GM12878 (cell line): Measurements from ENCODE around the gene PKMYT1. TPM values are rescaled to one million over a fixed set of nuclear protein-coding genes. Genes with fewer than 3 reads are reported as not detected.

Experiments used
- ATAC-seq: fragments of 200-7000 bp; cut with Tn5 transposase; 3 replicates; pipeline ENCODE4 v1.9.1; 2020; ENCODE audit warnings: mild to moderate bottlenecking, moderate library complexity
- BruUV-seq: library from RNA; stranded (reverse); fragments of 400-500 nt; replicated peaks from 2 replicates; lab custom pipeline; 2021; lab: Mats Ljungman, UMichigan
- CTCF ChIA-PET: fragments of 300-600 bp; sonication (Branson Sonifier 250); formaldehyde crosslinking; extraction: SDS; loops from one replicate; lab custom pipeline; 2021; ENCODE audit warnings: inconsistent platforms; lab: Yijun Ruan, JAX
- POLR2A ChIA-PET: fragments of 350-600 bp; formaldehyde crosslinking; extraction: SDS; loops from one replicate; lab custom pipeline; 2021; ENCODE audit warnings: inconsistent platforms; lab: Charles Lee
- RAD21 ChIA-PET: fragments of 300-600 bp; sonication (Branson Sonifier 250); formaldehyde crosslinking; loops from one replicate; lab custom pipeline; 2023; ENCODE audit warnings: antibody characterized with exemption; ENCODE audit not compliant: unreplicated experiment; lab: Charles Lee
- SMC1A ChIA-PET: fragments of 300-600 bp; sonication (Branson Sonifier 250); formaldehyde crosslinking; loops from one replicate; lab custom pipeline; 2023; ENCODE audit not compliant: unreplicated experiment, uncharacterized antibody; lab: Charles Lee
- DNase-seq: peaks from one replicate; pipeline ENCODE4 v3.0.0-alpha.2; 2011; ENCODE audit warnings: low read depth, low spot score
- FAIRE-seq: peaks from 3 replicates; lab custom pipeline; 2011; peaks lifted over from hg19 to GRCh38; lab: Jason Lieb, UNC
- H2AFZ ChIP-seq: 2 replicates; pipeline ENCODE4 v1.6.0; 2011; ENCODE audit warnings: low read depth, low read length, control low read depth; ENCODE audit not compliant: control insufficient read depth
- H3K27ac ChIP-seq: 2 replicates; pipeline ENCODE4 v1.5.1; 2011; ENCODE audit warnings: control low read depth; ENCODE audit not compliant: control insufficient read depth, insufficient read depth
- H3K27me3 ChIP-seq, 2 experiments: replicated peaks in 1 of 2; 2 replicates each; pipeline versions ENCODE4 v1.6.0 to v1.6.1; 2011; ENCODE audit warnings: low read length in 1 of 2; ENCODE audit not compliant: control insufficient read depth in 2 of 2, insufficient read depth in 2 of 2
- H3K36me3 ChIP-seq, 2 experiments: 2 replicates each; pipeline ENCODE4 v1.5.1; 2011; ENCODE audit warnings: low read length in 1 of 2; ENCODE audit not compliant: control insufficient read depth in 2 of 2, insufficient read depth in 2 of 2
- H3K4me1 ChIP-seq: 2 replicates; pipeline ENCODE4 v1.6.1; 2011; ENCODE audit warnings: mild to moderate bottlenecking, low read length, moderate library complexity, mixed read lengths; ENCODE audit not compliant: control insufficient read depth, insufficient read depth
- H3K4me2 ChIP-seq: 2 replicates; pipeline ENCODE4 v1.6.0; 2011; ENCODE audit warnings: control low read depth; ENCODE audit not compliant: control insufficient read depth, insufficient read depth
- H3K4me3 ChIP-seq: fragments of 200-600 bp; sonication (generic); 2 replicates; pipeline ENCODE4 v1.5.1; 2016
- H3K79me2 ChIP-seq: 2 replicates; pipeline ENCODE4 v1.6.0; 2011; ENCODE audit warnings: low read length; ENCODE audit not compliant: control insufficient read depth, insufficient read depth
- H3K9ac ChIP-seq: 2 replicates; pipeline ENCODE4 v1.8.0; 2011; ENCODE audit warnings: low read length, control low read depth, mixed read lengths; ENCODE audit not compliant: control insufficient read depth, insufficient read depth
- H3K9me3 ChIP-seq: replicated peaks from 3 replicates; pipeline ENCODE4 v1.5.1; 2011; ENCODE audit warnings: mild to moderate bottlenecking, low read length; ENCODE audit not compliant: control insufficient read depth, insufficient read depth
- H4K20me1 ChIP-seq: 2 replicates; pipeline ENCODE4 v1.6.0; 2011; ENCODE audit not compliant: control insufficient read depth, insufficient read depth
- BCL11A ChIP-seq: IDR thresholded peaks from 2 replicates; pipeline ENCODE4 v1.6.1; 2011; ENCODE audit warnings: low read depth, low read length
- CHD2 ChIP-seq: IDR thresholded peaks from 2 replicates; pipeline ENCODE4 v1.6.1; 2011; ENCODE audit warnings: low read depth, low read length, improper control_type of control experiment, borderline replicate concordance
- GATAD2B ChIP-seq: fragments of 450-650 bp; conservative IDR thresholded peaks from 2 replicates; pipeline ENCODE4 v1.6.1; 2017; ENCODE audit warnings: low read depth, mild to moderate bottlenecking, moderate library complexity
- KDM1A ChIP-seq: fragments of 200-600 bp; sonication (generic); IDR thresholded peaks from 2 replicates; pipeline ENCODE4 v1.6.1; 2016; ENCODE audit warnings: borderline replicate concordance
- SP1 ChIP-seq: IDR thresholded peaks from one replicate; pipeline ENCODE4 v1.6.1; 2011; ENCODE audit warnings: low read depth, low read length
- YBX1 ChIP-seq: fragments of 450-650 bp; IDR thresholded peaks from 2 replicates; pipeline ENCODE4 v1.6.1; 2016; ENCODE audit warnings: antibody characterized with exemption
- YY1 ChIP-seq: IDR thresholded peaks from 2 replicates; pipeline ENCODE4 v1.6.1; 2011; ENCODE audit warnings: low read depth, mild to moderate bottlenecking, low read length
- WGBS: methylation state at CpG from one replicate; pipeline ENCODE4 v1.1.6; 2016; ENCODE audit warnings: low lambda C conversion rate; ENCODE audit not compliant: insufficient replicate concordance, insufficient coverage; ENCODE audit errors: missing lambda C conversion rate; 5-methylcytosine and 5-hydroxymethylcytosine counted together
- in situ Hi-C: fragments of 300-500 bp; cut with MboI; formaldehyde crosslinking; loops from 9 replicates; pipeline ENCODE4 v1.14.3; 2018; ENCODE audit warnings: mixed read lengths
- intact Hi-C: fragments of 100-400 bp; cut with micrococcal nuclease; formaldehyde crosslinking; loops from one replicate; pipeline ENCODE4 v1.14.2; 2022; ENCODE audit not compliant: unreplicated experiment
- polyA plus RNA-seq, 11 experiments: library from polyadenylated mRNA; depleted of rRNA in 4 of 11; unstranded in 6 of 11; stranded (reverse) in 5 of 11; fragments of >200 nt; fragmentation: Nextera tagmentation in 4 of 11; fragmentation: Illumina TruSeq in 1 of 11; extraction: Ambion mirVana in 4 of 11; extraction: Trizol in 1 of 11; gene quantifications; 1 replicate in 1 of 11; 2 replicates in 10 of 11; pipeline versions ENCODE4 v1.2.1 to v1.2.3, GENCODE V29; 2011 to 2016; ENCODE audit warnings: inconsistent platforms in 2 of 11, missing spikeins in 2 of 11, low read depth in 1 of 11
- total RNA-seq, 4 experiments: library from RNA; depleted of rRNA in 3 of 4; stranded (reverse); fragments of >200 nt in 3 of 4; fragmentation: Illumina TruSeq in 1 of 4; extraction: Trizol in 1 of 4; gene quantifications; 2 replicates each; pipeline versions ENCODE4 v1.2.1 to v1.2.3, GENCODE V29; 2013 to 2021
- TF ChIP-seq, protein P1 (sequence below): IDR thresholded peaks from 2 replicates; pipeline ENCODE4 v1.6.1; 2012; ENCODE audit warnings: mild to moderate bottlenecking, low read depth, low read length

The PKMYT1 gene
- total and polyA plus RNA-seq, 10 of the 15 experiments (the other 5 are each of a cell fraction or from before 2014, with no cell fraction given), result 4.6 to 101 (median 29.9) TPM

DNA sequence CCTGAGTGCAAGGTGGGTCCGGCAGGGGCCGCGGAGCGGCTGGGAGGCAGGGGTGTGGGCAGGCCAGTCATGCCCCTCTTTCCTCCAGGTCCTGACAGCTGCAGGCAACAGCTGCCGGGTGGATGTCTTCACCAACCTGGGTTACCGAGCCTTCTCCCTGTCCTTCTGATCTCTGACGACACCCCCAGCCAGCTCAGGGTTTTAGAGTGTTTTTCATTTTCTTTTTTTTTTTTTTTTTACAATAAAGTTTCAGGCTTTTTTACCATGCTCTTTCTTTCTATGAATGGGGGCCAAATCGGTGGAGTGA, 47.2 kb upstream of the PKMYT1 start:
- RAD21 ChIA-PET, result interaction anchor here (1.2 to 6.5 kb wide), 8 partner anchors 8 to 63 kb away, joined by 4 to 94 read pairs (median 8); partner anchors contain the start of genes KREMEN2 and TNFRSF12A
- intact Hi-C loops, result no loop called here
- FAIRE-seq, result no peak
- H3K4me1 ChIP-seq, result peaks cover 9% of the 10 kb centered on the region
- H3K9me3 ChIP-seq, result no peaks in the 10 kb centered on the region
- H3K27me3 ChIP-seq, result peaks cover 7 to 8% of the 10 kb centered on the region in 2 experiments
- no peak overlapping the region for H3K4me2 ChIP-seq
- SMC1A ChIA-PET, result interaction anchor here (1.1 to 10.1 kb wide), 7 partner anchors 12 to 102 kb away, joined by 3 to 91 read pairs (median 4); no protein-coding TSS in a partner anchor
- H3K9ac ChIP-seq, result no peak overlapping the region
- H3K79me2 ChIP-seq, result no peaks in the 10 kb centered on the region
- DNase-seq, result no peak
- H2AFZ ChIP-seq, result no peak overlapping the region
- CTCF ChIA-PET, result interaction anchor here (0.7 to 18.2 kb wide), 18 partner anchors 8 to 499 kb away, joined by 3 to 421 read pairs (median 7); partner anchors contain the start of genes PKMYT1, TNFRSF12A and ZNF213
- POLR2A ChIA-PET, result interaction anchor here (0.7 to 1.4 kb wide), 4 partner anchors 24 to 148 kb away, joined by 3 to 4 read pairs (median 4); no protein-coding TSS in a partner anchor
- no peak overlapping the region for H3K27ac ChIP-seq
- 0 out of 2 replicates have a peak, but pooled peaks cover 3% of the 10 kb centered on the region for H4K20me1 ChIP-seq
- no peak for TF ChIP-seq YY1
- TF ChIP-seq KDM1A, result no peak
- TF ChIP-seq, protein P1, sequence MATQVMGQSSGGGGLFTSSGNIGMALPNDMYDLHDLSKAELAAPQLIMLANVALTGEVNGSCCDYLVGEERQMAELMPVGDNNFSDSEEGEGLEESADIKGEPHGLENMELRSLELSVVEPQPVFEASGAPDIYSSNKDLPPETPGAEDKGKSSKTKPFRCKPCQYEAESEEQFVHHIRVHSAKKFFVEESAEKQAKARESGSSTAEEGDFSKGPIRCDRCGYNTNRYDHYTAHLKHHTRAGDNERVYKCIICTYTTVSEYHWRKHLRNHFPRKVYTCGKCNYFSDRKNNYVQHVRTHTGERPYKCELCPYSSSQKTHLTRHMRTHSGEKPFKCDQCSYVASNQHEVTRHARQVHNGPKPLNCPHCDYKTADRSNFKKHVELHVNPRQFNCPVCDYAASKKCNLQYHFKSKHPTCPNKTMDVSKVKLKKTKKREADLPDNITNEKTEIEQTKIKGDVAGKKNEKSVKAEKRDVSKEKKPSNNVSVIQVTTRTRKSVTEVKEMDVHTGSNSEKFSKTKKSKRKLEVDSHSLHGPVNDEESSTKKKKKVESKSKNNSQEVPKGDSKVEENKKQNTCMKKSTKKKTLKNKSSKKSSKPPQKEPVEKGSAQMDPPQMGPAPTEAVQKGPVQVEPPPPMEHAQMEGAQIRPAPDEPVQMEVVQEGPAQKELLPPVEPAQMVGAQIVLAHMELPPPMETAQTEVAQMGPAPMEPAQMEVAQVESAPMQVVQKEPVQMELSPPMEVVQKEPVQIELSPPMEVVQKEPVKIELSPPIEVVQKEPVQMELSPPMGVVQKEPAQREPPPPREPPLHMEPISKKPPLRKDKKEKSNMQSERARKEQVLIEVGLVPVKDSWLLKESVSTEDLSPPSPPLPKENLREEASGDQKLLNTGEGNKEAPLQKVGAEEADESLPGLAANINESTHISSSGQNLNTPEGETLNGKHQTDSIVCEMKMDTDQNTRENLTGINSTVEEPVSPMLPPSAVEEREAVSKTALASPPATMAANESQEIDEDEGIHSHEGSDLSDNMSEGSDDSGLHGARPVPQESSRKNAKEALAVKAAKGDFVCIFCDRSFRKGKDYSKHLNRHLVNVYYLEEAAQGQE, result no peak
- TF ChIP-seq CHD2, result no peak
- TF ChIP-seq YBX1, result no peak
- TF ChIP-seq SP1, result no peak
- TF ChIP-seq GATAD2B, result no peak
- TF ChIP-seq BCL11A, result no peak
- BruUV-seq, result no TSS peak
- in situ Hi-C loops, result no loop called here
- H3K4me3 ChIP-seq, result no peak overlapping the region
- 72% methylated on average over 7 of the region's 8 CpGs for WGBS
- peaks cover 4 to 7% of the 10 kb centered on the region in 2 experiments; a peak in 3 of 4 replicates for H3K36me3 ChIP-seq
- no peak for ATAC-seq
